GM21423 (cell line): Measurements from ENCODE around the gene CCDC187.
"Not testable (repeated sequence)": the region's sequence is repeated elsewhere in the genome, so short reads cannot be mapped to it uniquely, and the experiment has no call there.

Experiments used
- ATAC-seq: cut with Tn5 transposase; IDR thresholded peaks from one replicate; pipeline ENCODE4 v1.9.1; 2021; ENCODE audit warnings: mild to moderate bottlenecking, moderate library complexity; ENCODE audit not compliant: unreplicated experiment

Gene CCDC187

DNA sequence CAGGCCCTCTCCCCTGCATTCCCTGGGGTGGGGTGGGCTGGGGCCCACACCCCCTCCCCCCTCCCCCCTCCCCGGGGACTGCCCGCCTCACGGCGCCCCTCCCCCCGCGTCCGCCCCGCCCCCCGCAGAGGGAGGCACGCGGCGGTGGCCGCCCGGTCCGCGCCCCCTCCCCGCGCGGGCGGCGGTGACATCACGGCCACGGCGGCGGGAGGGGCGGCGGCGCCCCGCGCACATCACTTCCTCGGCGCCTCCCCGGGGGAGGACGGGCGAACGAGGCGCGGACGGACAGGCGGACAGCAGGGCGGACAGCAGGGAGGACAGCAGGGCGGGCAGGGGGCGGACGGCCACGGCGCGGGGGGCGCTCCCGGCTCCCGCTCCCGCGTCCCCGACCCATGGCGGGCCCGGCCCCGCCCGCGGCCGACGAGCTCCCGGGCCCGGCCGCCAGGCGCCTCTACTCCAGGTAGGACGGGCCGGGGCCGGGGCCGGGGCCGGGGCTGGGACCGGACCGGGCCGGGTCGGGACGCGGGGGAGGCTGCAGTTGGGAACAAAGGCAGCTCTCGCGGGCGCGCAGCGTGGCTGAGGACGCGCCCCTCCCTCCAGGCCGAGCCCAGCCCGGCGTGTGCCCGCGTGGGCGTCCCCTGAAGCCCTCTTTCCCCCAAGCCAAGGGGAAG, 23.5 kb upstream of the CCDC187 start, which contains the start of gene GPSM1:
Gene GPSM1 (plus strand): TSS at position 236 of the 671 bp plus-strand sequence. CDS start 157 bp downstream, at position 393.
- no peak for ATAC-seq

DNA sequence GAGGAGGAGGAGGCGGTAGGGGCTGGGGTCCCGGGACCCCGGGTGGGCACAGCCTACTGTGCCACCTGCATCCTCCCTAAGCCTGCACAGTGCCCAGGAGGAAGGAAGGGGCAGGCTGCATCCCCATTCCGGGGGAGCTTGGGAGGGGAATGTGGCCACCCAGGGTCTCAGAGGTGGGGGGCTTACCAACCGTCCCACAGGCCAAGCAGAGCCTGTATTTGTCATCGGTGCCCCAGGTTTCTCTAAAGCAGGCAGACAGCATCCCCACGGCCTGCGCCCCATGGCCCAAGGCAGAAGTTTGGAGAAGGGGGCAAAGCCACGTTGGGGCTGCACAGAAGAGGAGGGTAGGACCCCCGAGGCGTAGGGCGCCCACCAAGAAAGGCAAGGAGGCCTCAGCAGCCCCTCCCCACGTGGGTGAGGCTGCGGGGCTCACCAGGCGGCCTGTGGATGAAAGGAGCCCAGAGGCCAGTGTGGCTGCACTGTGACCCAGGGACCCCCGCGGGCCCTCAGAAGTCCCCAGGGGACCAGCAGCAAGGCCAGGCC, 22.9 kb upstream of the CCDC187 start:
- ATAC-seq = no peak

DNA sequence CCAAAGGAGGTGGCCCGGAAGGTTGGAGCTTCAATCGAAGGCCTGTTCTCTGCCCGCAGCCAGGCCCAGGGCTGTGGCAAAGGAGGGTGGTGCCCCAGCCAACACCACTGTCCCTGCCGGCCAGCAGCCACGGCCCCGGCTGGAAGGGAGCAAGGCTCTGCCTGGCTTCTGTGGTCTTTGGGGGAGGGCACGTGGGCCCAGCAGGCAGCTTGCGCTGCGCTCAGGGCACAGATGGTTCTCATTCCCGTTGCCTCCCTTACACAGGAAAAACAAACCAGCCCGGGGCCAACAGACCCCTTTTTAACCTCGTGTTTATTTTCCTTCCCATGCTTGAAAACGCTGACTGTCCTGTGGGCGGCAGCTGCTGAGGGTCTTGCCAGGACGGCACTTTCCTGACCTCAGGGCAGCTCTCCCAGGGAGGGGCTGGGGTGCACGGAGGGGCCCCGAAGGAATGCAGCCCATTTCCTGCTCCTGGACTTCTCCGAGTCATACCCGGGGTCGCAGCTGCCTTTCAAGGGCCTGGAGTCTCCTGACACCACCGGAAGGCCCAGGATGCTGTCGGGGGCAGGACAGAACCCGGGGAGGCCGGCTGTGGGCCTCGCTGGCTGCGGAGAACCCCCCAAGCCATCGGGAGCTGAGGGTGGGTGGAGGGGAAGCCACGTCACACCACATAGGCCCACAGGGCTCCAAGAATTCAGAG, 22.3 kb upstream of the CCDC187 start:
- ATAC-seq = no peak

DNA sequence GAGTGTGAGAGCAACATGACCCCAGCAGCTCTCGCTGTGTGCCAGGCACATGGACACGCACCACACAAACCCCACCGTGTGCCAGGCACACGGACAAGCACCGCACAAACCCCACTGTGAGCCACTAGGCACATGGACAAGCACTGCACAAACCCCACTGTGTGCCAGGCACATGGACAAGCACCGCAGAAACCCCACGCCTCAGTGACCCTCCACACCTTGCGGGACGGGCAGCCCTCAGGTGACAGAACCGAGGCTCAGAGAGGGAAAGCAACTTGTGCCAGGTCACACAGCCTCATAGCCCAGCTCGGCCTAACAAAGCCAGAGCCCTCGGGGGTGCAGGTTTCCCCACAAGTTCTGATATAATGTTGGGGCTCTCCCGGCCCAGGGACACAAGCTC, 21.5 kb upstream of the CCDC187 start:
- ATAC-seq = no peak

DNA sequence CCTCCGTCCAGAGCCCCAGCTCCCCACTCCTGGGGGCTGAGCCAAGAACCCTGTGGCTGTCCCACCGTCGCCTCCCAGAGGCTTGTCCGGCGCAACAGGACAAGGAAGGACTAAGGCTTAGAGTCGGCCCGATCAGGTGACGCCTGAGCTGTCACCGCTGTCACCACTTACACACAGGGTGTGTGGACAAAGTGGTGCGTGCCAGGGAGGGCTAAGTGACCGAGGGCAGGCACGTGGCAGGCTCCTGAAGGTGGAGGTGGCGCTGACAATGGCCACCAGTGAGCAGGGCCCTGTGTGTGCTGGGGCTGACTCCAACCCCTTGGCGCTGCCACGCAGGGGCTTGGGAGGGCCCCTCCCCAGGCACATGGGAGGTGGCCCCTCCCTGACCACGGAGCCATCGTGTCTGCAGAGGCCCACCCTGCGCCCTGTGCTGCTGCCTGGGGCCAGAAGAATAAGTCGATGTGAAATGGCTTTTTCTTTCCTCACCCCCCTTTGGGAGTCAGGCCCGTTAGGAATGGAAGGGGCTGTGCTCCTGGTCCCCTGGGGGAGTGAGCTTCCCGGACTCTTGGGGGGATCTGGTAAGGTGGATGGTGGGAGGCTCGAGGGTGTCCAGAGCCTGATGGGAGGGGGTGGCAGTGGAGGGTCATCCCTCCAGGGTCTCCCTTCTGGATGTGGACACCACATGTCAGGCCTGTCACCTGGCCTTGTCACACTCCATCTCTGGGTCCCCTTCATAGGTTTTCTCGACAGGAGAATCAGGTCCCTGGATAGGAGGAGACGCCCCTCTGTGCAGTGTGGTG, 20.8 kb upstream of the CCDC187 start:
- ATAC-seq = no peak

DNA sequence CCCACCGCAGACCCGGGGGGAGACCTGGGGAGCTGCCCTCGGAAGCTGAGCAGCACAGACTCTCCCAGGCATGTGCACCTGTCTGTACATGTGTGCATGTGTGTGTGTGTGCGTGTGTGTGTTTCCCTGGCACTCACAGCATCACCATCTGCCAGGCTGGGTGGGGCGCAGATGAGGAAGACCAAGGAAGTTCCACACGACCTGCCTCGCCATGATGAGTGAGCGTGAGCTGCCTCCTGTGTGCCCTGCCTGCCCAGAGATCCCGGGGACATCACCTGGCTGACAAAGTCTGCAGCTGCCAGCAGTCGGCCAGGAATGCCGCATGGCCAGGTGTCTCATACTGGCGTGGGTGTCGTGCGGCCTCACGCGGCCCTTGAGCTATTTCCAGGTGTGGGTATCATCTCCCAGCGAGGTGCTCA, 19.5 kb upstream of the CCDC187 start:
- no peak for ATAC-seq

DNA sequence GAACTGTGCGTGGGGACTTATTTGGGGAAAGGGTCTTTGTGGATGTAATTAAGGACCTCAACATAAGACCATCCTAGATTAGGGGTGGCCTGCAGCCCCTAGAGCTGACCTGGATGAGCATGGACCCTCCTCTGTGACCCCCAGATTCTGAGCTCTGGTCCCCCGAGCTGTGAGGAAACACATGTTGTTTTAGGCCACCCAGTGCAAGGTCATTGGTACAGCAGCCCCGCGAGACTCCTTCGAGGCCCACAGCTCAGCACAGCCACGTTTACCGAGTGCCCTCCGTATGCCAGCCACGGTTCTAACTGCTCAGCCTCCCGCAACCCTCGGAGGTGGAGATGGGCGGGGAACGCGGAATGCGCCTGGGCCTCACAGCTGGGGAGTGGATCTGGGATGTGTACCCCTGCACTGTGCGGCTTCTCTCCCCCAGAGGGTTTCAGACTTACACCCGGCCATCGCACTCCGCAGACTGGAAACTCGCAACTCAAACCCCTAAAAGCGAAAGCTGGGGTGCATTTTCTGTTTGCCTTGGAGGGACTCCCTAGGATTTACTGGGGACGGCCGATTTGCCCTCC, 18.9 kb upstream of the CCDC187 start:
- no peak for ATAC-seq

DNA sequence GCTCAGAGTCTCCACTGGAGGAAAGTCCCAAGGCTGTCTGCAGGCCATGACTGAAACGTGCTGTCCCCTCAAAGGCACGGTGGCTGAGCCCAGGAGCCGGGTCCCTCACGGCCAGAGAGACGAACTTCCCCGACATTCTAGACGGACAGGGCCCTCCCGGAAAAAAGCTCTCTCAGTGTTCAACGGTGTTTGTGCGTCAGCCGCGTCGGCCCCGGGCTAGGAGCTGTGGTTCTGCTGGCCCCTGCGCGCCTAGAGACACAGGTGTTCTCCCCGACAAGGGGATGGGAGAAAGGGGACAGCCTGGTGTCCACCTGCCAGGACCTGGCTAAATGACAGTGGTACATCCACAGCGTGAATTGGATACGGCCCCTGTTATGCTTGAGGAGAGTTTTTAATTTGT, 17.7 kb upstream of the CCDC187 start:
- no peak for ATAC-seq

DNA sequence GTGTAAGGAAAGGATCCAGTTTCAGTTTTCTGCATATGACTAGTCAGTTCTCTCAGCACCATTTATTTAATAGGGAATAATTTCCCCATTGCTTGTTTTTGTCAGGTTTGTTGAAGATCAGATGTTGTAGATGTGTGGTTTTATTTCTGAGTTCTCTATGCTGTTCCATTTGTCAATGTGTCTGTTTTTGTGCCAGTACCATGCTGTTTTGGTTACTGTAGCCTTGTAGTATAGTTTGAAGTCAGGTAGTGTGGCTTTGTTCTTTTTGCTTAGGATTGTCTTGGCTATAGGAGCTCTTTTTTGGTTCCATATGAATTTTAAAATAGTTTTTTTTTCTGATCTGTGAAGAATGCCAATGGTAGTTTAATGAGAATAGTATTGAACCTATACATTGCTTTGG, 17.1 kb upstream of the CCDC187 start:
- ATAC-seq = not testable (repeated sequence)

DNA sequence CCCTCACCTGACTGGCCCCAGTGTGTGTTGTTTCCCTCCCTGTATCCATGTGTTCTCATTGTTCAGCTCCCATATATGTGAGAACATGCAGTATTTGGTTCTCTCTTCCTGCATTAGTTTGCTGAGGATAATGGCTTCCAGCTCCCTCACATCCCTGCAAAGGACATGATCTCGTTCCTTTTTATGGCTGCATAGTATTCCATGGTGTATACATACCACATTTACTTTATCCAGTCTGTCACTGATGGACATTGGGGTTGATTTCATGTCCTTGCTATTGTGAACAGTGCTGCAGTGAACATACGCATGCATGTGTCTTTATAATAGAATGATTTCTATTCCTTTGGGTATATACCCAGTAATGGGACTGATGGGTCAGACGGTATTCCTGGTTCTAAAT, 16.1 kb upstream of the CCDC187 start:
- not testable (repeated sequence) for ATAC-seq

DNA sequence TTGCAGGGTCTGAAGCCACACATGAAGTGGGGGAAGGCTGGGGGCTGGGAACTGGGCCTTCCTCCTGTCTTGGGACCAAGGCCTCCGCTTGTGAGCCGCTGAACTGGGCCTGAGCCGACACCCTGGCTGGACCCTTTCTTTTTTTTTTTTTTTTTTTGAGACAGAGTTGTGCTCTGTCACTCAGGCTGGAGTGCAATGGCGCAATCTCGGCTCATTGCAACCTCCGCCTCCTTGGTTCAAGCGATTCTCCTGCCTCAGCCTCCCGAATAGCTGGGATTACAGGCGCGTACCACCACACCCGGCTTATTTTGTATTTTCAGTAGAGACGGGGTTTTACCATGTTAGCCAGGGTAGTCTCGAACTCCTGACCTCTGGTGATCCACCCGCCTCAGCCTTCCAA, 15.3 kb upstream of the CCDC187 start:
- not testable (repeated sequence) for ATAC-seq

DNA sequence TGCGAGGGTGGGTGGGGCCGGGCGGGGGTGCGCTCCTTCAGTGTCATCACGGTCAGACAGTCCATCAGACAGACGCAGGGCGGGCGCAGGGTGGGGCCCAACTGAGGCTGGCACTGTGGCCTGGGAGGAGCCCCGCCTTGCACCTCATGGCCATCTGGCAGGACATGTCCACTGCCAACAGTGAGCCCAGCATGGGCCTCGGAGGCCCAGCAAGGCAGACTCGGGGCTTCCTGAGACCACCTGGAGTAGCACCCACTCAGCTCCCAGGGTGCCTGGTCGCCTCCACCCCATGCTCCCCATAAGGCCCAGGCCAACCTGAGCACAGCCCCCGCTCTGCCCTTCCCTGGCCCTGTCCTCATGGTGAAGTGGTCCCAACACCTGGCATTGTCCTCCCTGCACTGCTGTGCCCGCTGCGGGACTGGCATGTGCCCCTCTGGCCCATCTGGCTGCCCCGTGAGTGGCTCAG, 14.9 kb upstream of the CCDC187 start:
- no peak for ATAC-seq

DNA sequence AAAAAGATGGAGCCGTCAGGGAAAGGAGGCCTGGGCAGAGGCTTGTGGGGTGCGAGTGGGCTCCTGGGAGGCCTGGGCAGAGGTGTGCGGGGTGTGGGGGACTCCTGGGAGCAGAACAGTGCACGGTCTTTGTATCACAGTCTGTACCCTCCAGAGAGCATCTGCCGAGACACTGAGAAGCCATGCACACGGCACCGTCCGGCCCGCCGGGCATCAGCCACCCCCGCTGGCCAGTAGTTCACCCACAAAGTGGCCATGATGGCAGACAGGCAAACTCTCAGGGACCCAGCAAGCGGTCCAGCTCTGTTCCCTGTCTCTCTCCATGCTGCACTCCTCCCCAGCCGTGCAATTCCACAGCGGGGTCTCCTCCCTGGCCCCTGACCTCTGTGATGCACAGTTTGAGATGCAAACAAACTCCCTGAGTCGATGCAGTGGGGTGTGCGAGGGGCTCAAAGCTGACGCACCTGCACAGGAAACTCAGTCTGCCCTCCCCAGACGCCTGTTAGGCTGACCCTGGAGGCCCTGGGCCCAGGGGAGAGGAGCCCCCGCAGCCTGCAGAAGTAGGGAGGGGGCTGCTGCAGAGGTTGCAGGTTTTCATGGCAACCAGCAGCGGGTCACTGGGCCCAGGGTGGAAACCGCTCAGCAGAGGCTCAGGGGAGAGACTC, 14.3 kb upstream of the CCDC187 start:
- ATAC-seq = no peak

DNA sequence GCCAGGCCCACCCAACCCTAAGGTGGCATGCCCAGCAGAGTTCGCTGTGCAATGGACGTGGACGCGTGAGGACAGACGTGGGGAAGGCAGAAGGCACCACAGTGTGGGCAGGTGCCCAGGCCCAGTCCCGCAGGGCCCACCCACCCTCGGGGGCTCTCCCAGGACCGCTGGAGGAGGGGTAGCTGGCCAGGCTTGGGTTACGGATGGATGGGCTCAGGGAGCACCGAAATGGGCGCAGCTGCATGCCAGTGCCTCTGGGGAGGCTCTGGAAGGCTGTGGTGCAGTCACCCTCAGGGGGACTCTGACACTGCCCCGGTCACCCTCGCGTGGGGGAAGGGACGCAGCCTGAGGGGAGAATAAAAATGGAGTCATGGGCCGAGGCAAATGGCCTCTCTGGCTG, 13.8 kb upstream of the CCDC187 start:
- ATAC-seq = no peak

DNA sequence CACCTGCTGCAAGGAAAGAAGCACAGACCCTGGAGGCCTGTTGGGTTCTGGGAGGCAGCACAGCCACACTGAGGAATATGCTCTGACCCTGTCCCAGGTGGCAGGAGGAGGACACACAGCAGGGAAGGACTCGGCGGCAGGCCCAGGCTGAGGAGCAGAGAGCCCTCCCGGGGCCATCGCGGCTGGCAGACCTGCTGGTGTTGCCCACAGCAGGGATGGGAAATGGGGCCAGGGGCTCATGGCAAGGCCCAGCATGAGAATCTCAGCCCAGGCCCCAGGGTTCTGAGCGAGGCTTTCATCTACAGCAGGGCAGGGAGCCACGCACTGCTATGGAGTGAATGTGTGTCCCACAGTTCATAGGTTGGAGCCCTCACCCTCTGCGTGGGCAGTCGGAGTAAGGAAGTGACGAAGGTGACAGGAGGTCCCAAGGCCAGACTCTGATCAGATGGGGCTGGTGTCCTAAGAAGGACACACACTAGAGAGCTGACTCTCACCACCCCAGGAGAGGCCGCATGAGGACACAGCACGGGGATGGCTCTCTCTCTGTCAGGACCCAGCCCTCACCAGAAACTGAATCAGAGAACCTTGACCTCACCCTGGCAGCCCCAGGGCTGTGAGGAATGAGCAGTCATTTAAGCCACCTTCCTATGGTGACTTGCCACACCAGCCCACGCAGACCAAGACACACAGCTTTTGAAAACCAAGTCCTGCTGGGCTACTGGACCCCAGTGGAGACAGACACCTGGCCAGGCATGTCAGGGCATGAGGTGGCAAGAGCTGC, 13.2 kb upstream of the CCDC187 start:
- no peak for ATAC-seq

DNA sequence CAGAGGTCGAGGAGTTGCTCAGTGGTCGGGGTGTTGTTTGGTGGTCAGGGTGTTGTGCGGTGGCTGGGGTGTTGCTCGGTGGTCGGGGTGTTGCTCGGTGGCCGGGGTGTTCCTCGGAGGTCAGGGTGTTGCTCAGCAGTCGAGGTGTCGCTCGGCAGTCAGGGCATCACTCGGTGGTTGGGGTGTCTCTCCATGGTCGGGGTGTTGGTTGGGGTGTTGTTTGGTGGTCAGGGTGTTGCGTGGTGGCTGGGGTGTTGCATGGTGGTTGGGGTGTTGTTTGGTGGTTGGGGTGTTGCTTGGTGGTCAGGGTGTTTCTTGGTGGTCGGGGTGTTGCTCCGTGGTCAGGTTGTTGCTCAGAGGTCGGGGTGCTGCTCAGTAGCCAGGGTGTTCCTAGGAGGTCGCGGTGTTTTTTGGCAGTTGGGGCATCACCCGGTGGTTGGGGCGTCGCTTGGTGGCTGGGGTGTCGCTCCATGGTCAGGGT, 12.4 kb upstream of the CCDC187 start:
- no peak for ATAC-seq

DNA sequence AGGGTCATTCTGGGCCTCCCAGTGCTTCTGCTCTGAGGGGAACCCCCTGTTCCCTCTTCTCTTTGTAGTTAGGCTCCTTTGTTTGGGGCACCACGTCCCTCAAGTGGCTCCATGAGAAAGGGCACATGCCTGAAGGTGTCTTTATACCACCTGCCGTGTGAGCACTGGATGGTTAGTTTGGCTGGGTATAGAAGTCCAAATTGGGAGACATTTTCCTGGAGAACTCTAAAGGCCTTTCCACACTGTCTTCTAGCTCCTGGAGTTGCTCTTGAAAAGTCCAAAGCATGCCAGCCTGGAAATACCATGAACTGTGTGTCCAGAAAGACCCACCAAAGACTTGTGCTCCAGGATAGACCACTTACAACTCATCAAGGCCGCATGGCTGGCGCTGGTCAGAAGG, 11.1 kb upstream of the CCDC187 start:
- ATAC-seq = no peak

DNA sequence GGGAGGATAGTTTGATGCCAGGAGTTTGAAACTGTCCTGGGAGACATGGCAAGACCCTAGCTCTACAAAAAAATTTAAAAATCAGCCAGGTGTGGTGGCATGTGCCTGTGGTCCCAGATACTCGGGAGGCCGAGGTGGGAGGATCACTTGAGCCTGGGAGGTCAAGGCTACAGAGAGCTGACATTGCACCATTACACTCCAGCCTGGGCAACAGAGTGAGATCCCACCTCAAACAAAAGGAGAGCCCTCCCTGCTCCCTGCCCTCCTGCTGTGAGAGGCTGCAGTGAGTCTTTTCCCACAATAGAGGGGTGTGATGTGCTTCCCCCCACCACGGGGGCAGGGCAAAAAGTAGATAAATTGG, 10.1 kb upstream of the CCDC187 start:
- no peak for ATAC-seq
